H9 (cell line): ENCODE measurements around the gene IFI44L. TPM values are rescaled to one million over a fixed set of nuclear protein-coding genes. Genes with fewer than 3 reads are reported as not detected.

Source experiments
- DNase-seq: peaks from one replicate; pipeline ENCODE4 v3.0.0-alpha.2; 2017
- H2AFZ ChIP-seq: one replicate; pipeline ENCODE4 v1.6.1; 2013; ENCODE audit warnings: mild to moderate bottlenecking, low read length, control low read depth, moderate library complexity
- H2AK5ac ChIP-seq: 2 replicates; pipeline ENCODE4 v1.6.1; 2013; ENCODE audit warnings: low read length, control low read depth, mixed read lengths; ENCODE audit not compliant: insufficient read length
- H2BK120ac ChIP-seq: one replicate; pipeline ENCODE4 v1.6.1; 2013; ENCODE audit warnings: low read depth, mild to moderate bottlenecking, low read length, control low read depth, inconsistent platforms; ENCODE audit not compliant: poor library complexity, severe bottlenecking
- H2BK12ac ChIP-seq: 2 replicates; pipeline ENCODE4 v1.6.1; 2013; ENCODE audit warnings: low read length, control low read depth, mixed read lengths, low read depth; ENCODE audit not compliant: insufficient read length
- H2BK15ac ChIP-seq: 2 replicates; pipeline ENCODE4 v1.6.1; 2013; ENCODE audit warnings: low read depth, low read length, control low read depth
- H2BK20ac ChIP-seq: one replicate; pipeline ENCODE4 v1.6.1; 2013; ENCODE audit warnings: low read depth, mild to moderate bottlenecking, low read length, control low read depth, inconsistent platforms; ENCODE audit not compliant: poor library complexity, severe bottlenecking
- H2BK5ac ChIP-seq: 2 replicates; pipeline ENCODE4 v1.6.1; 2013; ENCODE audit warnings: low read length, control low read depth, mixed read lengths; ENCODE audit not compliant: insufficient read length
- H3K14ac ChIP-seq: 2 replicates; pipeline ENCODE4 v1.6.1; 2013; ENCODE audit warnings: low read length, control low read depth; ENCODE audit not compliant: insufficient read depth
- H3K18ac ChIP-seq: 2 replicates; pipeline ENCODE4 v1.6.1; 2013; ENCODE audit warnings: low read depth, mild to moderate bottlenecking, mixed read lengths, low read length, control low read depth; ENCODE audit not compliant: insufficient read length
- H3K23ac ChIP-seq: 2 replicates; pipeline ENCODE4 v1.6.1; 2013; ENCODE audit warnings: low read length, control low read depth, mixed read lengths, low read depth; ENCODE audit not compliant: insufficient read length
- H3K23me2 ChIP-seq: 2 replicates; pipeline ENCODE4 v1.6.1; 2013; ENCODE audit warnings: low read depth, mild to moderate bottlenecking, mixed read lengths, low read length, control low read depth; ENCODE audit not compliant: insufficient read length, poor library complexity, severe bottlenecking
- H3K27ac ChIP-seq: 2 replicates; pipeline ENCODE4 v1.5.1; 2013; ENCODE audit warnings: low read length, control low read depth, mixed read lengths, low read depth; ENCODE audit not compliant: insufficient read length
- H3K27me3 ChIP-seq: 2 replicates; pipeline ENCODE4 v1.6.1; 2013; ENCODE audit warnings: low read length, control low read depth, inconsistent platforms; ENCODE audit not compliant: insufficient read depth
- H3K4ac ChIP-seq: 2 replicates; pipeline ENCODE4 v1.6.1; 2013; ENCODE audit warnings: low read depth, mild to moderate bottlenecking, control low read depth, inconsistent platforms, low read length, moderate library complexity
- H3K4me1 ChIP-seq: 2 replicates; pipeline ENCODE4 v1.6.1; 2013; ENCODE audit warnings: low read length, control low read depth, inconsistent platforms; ENCODE audit not compliant: insufficient read depth
- H3K4me2 ChIP-seq: 2 replicates; pipeline ENCODE4 v1.6.1; 2013; ENCODE audit warnings: low read length, control low read depth, mixed read lengths; ENCODE audit not compliant: insufficient read length, insufficient read depth
- H3K56ac ChIP-seq: 2 replicates; pipeline ENCODE4 v1.6.1; 2013; ENCODE audit warnings: low read depth, mild to moderate bottlenecking, mixed read lengths, low read length, control low read depth; ENCODE audit not compliant: insufficient read length
- H3K79me1 ChIP-seq: 2 replicates; pipeline ENCODE4 v1.6.1; 2013; ENCODE audit warnings: low read depth, mild to moderate bottlenecking, moderate library complexity, low read length, control low read depth, inconsistent platforms; ENCODE audit not compliant: insufficient read depth, poor library complexity, severe bottlenecking
- H3K79me2 ChIP-seq: 2 replicates; pipeline ENCODE4 v1.6.1; 2013; ENCODE audit warnings: low read length, control low read depth, inconsistent platforms; ENCODE audit not compliant: insufficient read depth
- H3K9ac ChIP-seq: 2 replicates; pipeline ENCODE4 v1.6.1; 2013; ENCODE audit warnings: low read length, control low read depth, mixed read lengths; ENCODE audit not compliant: insufficient read length; ENCODE audit errors: extremely low read depth
- H3K9me3 ChIP-seq: one replicate; pipeline ENCODE4 v1.6.1; 2013; ENCODE audit warnings: low read depth, low read length, inconsistent platforms; ENCODE audit not compliant: control insufficient read depth
- H3T11ph ChIP-seq: one replicate; pipeline ENCODE4 v1.6.1; 2013; ENCODE audit warnings: mild to moderate bottlenecking, low read length, control low read depth, inconsistent platforms
- H4K20me1 ChIP-seq: one replicate; pipeline ENCODE4 v1.6.1; 2013; ENCODE audit not compliant: control insufficient read depth, insufficient read length, insufficient read depth
- H4K5ac ChIP-seq: 2 replicates; pipeline ENCODE4 v1.6.1; 2013; ENCODE audit warnings: low read depth, mild to moderate bottlenecking, mixed read lengths, low read length, control low read depth; ENCODE audit not compliant: insufficient read length
- H4K8ac ChIP-seq: replicated peaks from 2 replicates; pipeline ENCODE4 v1.6.1; 2013; ENCODE audit warnings: low read length, control low read depth, mixed read lengths, low read depth; ENCODE audit not compliant: insufficient read length
- H4K91ac ChIP-seq: 2 replicates; pipeline ENCODE4 v1.6.1; 2013; ENCODE audit warnings: low read depth, mild to moderate bottlenecking, moderate library complexity, mixed read lengths, low read length, control low read depth; ENCODE audit not compliant: insufficient read length
- H3K27ac Mint-ChIP-seq, 3 experiments: 2 replicates in 2 of 3; 3 replicates in 1 of 3; pipeline ENCODE4 v1.8.0; 2020 to 2021; ENCODE audit warnings: mixed read lengths in 3 of 3, mild to moderate bottlenecking in 1 of 3, moderate library complexity in 1 of 3
- H3K27me3 Mint-ChIP-seq: 2 replicates; pipeline ENCODE4 v1.8.0; 2021; ENCODE audit warnings: low read depth, mild to moderate bottlenecking, moderate library complexity, mixed read lengths
- H3K36me3 Mint-ChIP-seq, 3 experiments: 2 replicates in 2 of 3; 3 replicates in 1 of 3; pipeline ENCODE4 v1.8.0; 2020 to 2021; ENCODE audit warnings: low read depth in 3 of 3, mixed read lengths in 3 of 3; ENCODE audit not compliant: insufficient read depth in 1 of 3
- H3K4me1 Mint-ChIP-seq, 2 experiments: 2 replicates each; pipeline ENCODE4 v1.8.0; 2020; ENCODE audit warnings: mixed read lengths in 2 of 2
- H3K4me3 Mint-ChIP-seq, 2 experiments: 2 replicates in 1 of 2; 3 replicates in 1 of 2; pipeline ENCODE4 v1.8.0; 2020 to 2021; ENCODE audit warnings: mild to moderate bottlenecking in 2 of 2, mixed read lengths in 2 of 2, moderate library complexity in 1 of 2
- H3K9me3 Mint-ChIP-seq, 2 experiments: 2 replicates in 1 of 2; 3 replicates in 1 of 2; pipeline ENCODE4 v1.8.0; 2020; ENCODE audit warnings: mild to moderate bottlenecking in 2 of 2, mixed read lengths in 2 of 2, moderate library complexity in 1 of 2
- WGBS: extraction: QIAGEN DNeasy Blood & Tissue Kit; methylation state at CpG from one replicate; pipeline ENCODE4 v1.1.7; 2013; ENCODE audit warnings: missing lambda C conversion rate, low lambda C conversion rate, mixed read lengths; ENCODE audit not compliant: insufficient read length; ENCODE audit errors: extremely low coverage; 5-methylcytosine and 5-hydroxymethylcytosine counted together
- total RNA-seq: library from RNA; stranded (reverse); gene quantifications from 2 replicates; pipeline ENCODE4 v1.2.1, GENCODE V29; 2021
- TF ChIP-seq, protein P1 (sequence below): fragments of 200-600 bp; sonication (generic); conservative IDR thresholded peaks from 3 replicates; pipeline ENCODE4 v1.8.0; 2021; ENCODE audit warnings: antibody characterized with exemption, mild to moderate bottlenecking

The IFI44L gene
- total RNA-seq, 1 experiment from 2014 or later: not detected

DNA sequence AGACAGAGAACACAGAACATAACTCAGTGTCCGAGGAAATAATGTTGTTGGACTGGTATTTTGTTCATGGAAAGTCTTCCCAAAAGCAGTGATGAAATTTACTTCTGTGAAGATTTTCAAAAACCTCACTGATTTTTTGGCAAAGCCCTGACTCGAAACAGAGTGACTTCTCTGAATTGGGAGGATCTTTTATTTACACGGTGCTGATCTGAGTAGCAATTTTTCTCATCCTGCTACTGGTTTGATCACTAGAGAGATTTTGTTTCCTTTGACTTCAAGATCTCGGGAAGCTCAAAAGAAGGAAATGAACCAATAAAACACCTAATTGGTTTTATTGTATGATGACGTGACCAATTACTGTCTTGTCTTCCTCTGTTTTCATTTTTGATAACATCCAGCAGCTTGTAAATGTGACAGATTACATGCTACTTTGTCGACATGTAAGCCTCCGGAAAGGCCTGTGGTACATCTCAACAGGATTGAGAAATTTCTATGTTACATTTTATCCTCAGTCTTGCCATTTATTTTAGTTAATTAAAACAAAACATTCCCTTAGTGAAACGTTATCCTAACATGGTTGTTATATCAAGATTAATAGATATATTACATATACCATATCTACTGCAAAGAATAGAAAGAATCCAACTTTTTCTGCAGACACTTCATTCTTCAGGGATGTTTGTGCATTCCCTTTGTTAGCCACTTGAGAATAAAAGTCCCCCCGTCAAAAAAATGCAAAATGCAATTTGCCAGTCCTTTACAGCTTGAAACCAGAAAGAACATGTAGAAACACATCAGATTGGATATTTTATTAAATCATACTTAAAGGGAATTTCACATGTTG lies 42.8 kb upstream of the IFI44L start:
- Histone ChIP-seq H2BK120ac (no peak overlapping the region), H3K79me1 (no peaks in the 10 kb centered on the region), H3K27me3 (no peaks in the 10 kb centered on the region), H4K8ac (no peak overlapping the region), H3K9me3 (no peaks in the 10 kb centered on the region), H4K5ac (no peak overlapping the region), H3K4ac (no peak overlapping the region), H2AFZ (no peak overlapping the region), H2BK5ac (no peak overlapping the region), H2BK20ac (no peak overlapping the region), H3K4me1 (no peaks in the 10 kb centered on the region), H2BK12ac (no peak overlapping the region), H3K23me2 (no peaks in the 10 kb centered on the region), H2AK5ac (no peak overlapping the region), H3K9ac (no peak overlapping the region), H3K27ac (no peak overlapping the region), H2BK15ac (no peak overlapping the region), H3K56ac (no peak overlapping the region), H4K20me1 (no peaks in the 10 kb centered on the region), H3K18ac (no peak overlapping the region), H3K79me2 (no peaks in the 10 kb centered on the region), H4K91ac (no peak overlapping the region), H3T11ph (no peak overlapping the region), H3K4me2 (no peak overlapping the region), H3K14ac (no peak overlapping the region), H3K23ac (no peak overlapping the region)
- Mint-ChIP-seq H3K4me3 (no peak overlapping the region), H3K27ac (no peak overlapping the region), H3K9me3 (no peaks in the 10 kb centered on the region), H3K36me3 (no peaks in the 10 kb centered on the region), H3K27me3 (no peaks in the 10 kb centered on the region), H3K4me1 (no peaks in the 10 kb centered on the region)
- DNase-seq: no peak
- TF ChIP-seq, protein P1, sequence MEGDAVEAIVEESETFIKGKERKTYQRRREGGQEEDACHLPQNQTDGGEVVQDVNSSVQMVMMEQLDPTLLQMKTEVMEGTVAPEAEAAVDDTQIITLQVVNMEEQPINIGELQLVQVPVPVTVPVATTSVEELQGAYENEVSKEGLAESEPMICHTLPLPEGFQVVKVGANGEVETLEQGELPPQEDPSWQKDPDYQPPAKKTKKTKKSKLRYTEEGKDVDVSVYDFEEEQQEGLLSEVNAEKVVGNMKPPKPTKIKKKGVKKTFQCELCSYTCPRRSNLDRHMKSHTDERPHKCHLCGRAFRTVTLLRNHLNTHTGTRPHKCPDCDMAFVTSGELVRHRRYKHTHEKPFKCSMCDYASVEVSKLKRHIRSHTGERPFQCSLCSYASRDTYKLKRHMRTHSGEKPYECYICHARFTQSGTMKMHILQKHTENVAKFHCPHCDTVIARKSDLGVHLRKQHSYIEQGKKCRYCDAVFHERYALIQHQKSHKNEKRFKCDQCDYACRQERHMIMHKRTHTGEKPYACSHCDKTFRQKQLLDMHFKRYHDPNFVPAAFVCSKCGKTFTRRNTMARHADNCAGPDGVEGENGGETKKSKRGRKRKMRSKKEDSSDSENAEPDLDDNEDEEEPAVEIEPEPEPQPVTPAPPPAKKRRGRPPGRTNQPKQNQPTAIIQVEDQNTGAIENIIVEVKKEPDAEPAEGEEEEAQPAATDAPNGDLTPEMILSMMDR: no peak
- no CpG with 5 or more reads among the region's 9 CpGs for WGBS
